WTC11 (cell line): ENCODE data around the gene ZBTB11.

Experiments
- NR2C2 ChIP-seq: sonication (generic); formaldehyde crosslinking; IDR thresholded peaks from 2 replicates; pipeline ENCODE4 v1.8.0; 2022; ENCODE audit warnings: mild to moderate bottlenecking, missing genetic modification reagents
- TF ChIP-seq, protein P1 (sequence below): fragments of 200-600 bp; IDR thresholded peaks from 2 replicates; pipeline ENCODE4 v1.8.0; 2022; ENCODE audit warnings: antibody characterized with exemption

DNA sequence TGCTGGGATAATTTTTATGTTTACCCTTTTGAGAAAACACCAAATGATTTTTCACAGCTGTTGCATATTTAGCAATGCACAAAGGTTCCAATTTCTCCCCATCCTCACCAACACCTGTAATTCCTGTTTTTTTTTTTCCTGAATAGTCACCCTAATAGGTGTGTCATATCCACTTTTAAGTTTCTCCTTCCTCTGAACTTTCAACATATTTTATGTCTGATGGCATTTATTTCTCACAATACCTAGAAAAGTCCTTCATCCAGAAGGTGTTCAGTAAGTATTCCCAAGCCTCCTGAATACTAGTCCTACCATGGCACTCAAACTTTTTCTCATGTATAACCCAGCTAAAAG lies 8.1 kb upstream of the ZBTB11 start:
- TF ChIP-seq, protein P1, sequence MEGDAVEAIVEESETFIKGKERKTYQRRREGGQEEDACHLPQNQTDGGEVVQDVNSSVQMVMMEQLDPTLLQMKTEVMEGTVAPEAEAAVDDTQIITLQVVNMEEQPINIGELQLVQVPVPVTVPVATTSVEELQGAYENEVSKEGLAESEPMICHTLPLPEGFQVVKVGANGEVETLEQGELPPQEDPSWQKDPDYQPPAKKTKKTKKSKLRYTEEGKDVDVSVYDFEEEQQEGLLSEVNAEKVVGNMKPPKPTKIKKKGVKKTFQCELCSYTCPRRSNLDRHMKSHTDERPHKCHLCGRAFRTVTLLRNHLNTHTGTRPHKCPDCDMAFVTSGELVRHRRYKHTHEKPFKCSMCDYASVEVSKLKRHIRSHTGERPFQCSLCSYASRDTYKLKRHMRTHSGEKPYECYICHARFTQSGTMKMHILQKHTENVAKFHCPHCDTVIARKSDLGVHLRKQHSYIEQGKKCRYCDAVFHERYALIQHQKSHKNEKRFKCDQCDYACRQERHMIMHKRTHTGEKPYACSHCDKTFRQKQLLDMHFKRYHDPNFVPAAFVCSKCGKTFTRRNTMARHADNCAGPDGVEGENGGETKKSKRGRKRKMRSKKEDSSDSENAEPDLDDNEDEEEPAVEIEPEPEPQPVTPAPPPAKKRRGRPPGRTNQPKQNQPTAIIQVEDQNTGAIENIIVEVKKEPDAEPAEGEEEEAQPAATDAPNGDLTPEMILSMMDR, result no peak
- no peak for TF ChIP-seq NR2C2
